ENCODE measurements around the gene MACIR.

The MACIR gene

DNA sequence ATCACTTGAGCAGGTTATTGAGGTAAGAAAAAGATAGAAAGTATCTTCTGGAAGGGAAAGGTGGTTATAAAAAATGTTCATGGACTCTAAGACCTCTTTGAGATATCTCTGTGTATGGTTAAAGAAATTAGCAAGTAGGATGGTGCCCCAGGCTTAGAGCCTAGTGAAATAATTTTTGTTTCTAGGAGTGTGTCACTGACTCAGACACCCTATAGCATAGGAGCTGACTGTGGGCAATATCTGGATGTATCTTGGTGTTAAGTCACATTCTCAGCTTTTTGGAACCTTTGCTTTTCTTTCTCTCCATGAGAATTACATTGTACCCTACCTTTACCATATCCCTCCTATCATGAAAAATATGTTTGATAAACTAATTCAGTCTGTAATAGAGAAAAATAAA, 12.0 kb downstream of the MACIR start:
- Histone ChIP-seq H3K27me3 (ENCODE audit: control insufficient read depth, insufficient read depth, low read length) (no peaks in the 10 kb centered on the region), H3K27ac (ENCODE audit: low read depth, low read length) (no peak overlapping the region), H3K9ac (ENCODE audit: low read depth, low read length) (no peak overlapping the region), H3K4me1 (ENCODE audit: control insufficient read depth, insufficient read depth, low read length) (peaks cover 18% of the 10 kb centered on the region; the same call in 1 of the 2 replicates), H3K4me3 (ENCODE audit: low read depth, low read length) (no peak overlapping the region), H3K36me3 (ENCODE audit: control insufficient read depth, insufficient read depth, low read length) (peaks cover 22% of the 10 kb centered on the region), H3K9me3 (ENCODE audit: control insufficient read depth, insufficient read depth, low read length) (no peaks in the 10 kb centered on the region)

DNA sequence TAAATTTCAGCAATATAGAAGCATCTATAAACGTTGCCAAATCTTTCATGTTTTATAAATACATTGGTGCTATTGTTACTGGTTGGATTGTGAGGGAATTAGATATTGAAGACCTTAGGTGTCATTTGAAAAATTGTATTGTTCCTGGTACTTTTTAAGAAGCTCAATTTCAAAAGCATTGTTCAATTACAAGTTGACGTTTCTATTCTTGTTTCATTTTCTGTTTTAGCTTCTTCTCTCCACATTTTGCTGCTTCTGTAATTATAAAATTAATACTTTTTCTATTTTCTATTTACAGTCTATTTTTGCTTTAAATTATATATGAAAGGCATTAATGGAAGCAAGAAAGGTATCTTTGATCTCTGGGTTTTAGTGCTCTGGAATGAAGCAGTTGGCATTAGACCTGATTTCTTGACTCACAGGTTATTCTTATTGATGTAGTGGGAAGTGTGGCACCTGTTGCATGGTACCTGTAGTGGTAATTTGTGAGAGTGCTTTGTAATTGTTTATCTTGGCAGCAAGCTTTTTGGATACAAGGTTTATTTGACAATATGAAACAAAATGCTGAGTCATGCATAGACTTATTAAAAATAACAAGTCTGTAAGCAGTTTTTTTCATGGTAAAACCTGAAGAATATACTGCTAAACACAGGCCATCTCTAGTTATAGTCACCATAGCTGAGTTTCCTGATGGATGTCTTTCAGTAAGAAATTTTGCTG, 13.2 kb downstream of the MACIR start:
- H3K27ac ChIP-seq (ENCODE audit: low read depth, low read length) = no peak overlapping the region
- H3K27me3 ChIP-seq (ENCODE audit: control insufficient read depth, insufficient read depth, low read length) = no peaks in the 10 kb centered on the region
- H3K4me3 ChIP-seq (ENCODE audit: low read depth, low read length) = no peak overlapping the region
- no peak overlapping the region for H3K9ac ChIP-seq (ENCODE audit: low read depth, low read length)
- no peaks in the 10 kb centered on the region for H3K9me3 ChIP-seq (ENCODE audit: control insufficient read depth, insufficient read depth, low read length)
- peaks cover 28% of the 10 kb centered on the region for H3K36me3 ChIP-seq (ENCODE audit: control insufficient read depth, insufficient read depth, low read length)
- H3K4me1 ChIP-seq (ENCODE audit: control insufficient read depth, insufficient read depth, low read length) = peaks cover 18% of the 10 kb centered on the region; the same call in 1 of the 2 replicates

DNA sequence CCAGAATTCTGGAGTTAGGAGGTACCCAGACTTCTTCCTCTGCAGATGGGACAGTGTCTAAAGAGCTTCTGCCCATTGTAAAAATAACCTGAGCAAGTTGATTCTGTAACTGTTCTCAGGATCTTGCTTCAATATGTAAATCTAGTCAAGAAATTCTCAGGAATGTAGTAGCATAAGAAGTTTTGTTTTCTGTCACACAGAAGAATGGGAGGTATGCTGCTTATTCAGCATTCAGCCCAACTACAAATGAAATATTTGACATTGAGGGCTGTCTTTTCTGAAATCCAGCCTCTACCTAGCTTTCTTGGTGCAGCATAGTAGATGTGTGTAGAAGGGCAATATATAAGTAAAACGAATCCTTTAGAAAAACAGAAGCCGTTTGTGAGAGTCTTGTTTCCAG, 13.8 kb downstream of the MACIR start:
- Histone ChIP-seq H3K4me1 (ENCODE audit: control insufficient read depth, insufficient read depth, low read length) (peaks cover 18% of the 10 kb centered on the region; the same call in 1 of the 2 replicates), H3K9ac (ENCODE audit: low read depth, low read length) (no peak overlapping the region), H3K4me3 (ENCODE audit: low read depth, low read length) (no peak overlapping the region), H3K9me3 (ENCODE audit: control insufficient read depth, insufficient read depth, low read length) (no peaks in the 10 kb centered on the region), H3K36me3 (ENCODE audit: control insufficient read depth, insufficient read depth, low read length) (peaks cover 28% of the 10 kb centered on the region), H3K27me3 (ENCODE audit: control insufficient read depth, insufficient read depth, low read length) (no peaks in the 10 kb centered on the region), H3K27ac (ENCODE audit: low read depth, low read length) (no peak overlapping the region)

DNA sequence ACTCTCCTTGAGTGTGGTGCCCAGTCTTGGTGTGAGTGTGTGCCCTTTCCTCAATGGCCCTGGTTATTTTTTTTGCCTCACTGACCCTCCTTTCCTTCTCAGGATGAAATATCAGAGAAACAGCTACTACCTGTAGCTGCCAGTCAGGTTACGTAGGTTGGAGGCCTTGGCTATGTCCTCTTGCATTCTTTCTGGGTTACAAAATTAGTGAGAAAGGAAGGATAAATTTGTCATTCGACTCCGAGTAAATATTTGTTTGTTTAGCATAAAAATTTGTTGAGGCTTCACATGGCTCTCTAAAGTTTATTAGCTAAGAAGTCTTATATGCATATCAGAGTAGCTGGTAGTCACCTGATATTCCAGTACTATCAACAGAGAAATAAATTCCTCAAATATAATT, 15.4 kb downstream of the MACIR start:
- no peak overlapping the region for H3K9ac ChIP-seq (ENCODE audit: low read depth, low read length)
- peaks cover 24% of the 10 kb centered on the region for H3K36me3 ChIP-seq (ENCODE audit: control insufficient read depth, insufficient read depth, low read length)
- no peaks in the 10 kb centered on the region for H3K9me3 ChIP-seq (ENCODE audit: control insufficient read depth, insufficient read depth, low read length)
- no peak overlapping the region for H3K27ac ChIP-seq (ENCODE audit: low read depth, low read length)
- no peaks in the 10 kb centered on the region for H3K27me3 ChIP-seq (ENCODE audit: control insufficient read depth, insufficient read depth, low read length)
- H3K4me1 ChIP-seq (ENCODE audit: control insufficient read depth, insufficient read depth, low read length) = peaks cover 18% of the 10 kb centered on the region; the same call in 1 of the 2 replicates
- H3K4me3 ChIP-seq (ENCODE audit: low read depth, low read length) = no peak overlapping the region

DNA sequence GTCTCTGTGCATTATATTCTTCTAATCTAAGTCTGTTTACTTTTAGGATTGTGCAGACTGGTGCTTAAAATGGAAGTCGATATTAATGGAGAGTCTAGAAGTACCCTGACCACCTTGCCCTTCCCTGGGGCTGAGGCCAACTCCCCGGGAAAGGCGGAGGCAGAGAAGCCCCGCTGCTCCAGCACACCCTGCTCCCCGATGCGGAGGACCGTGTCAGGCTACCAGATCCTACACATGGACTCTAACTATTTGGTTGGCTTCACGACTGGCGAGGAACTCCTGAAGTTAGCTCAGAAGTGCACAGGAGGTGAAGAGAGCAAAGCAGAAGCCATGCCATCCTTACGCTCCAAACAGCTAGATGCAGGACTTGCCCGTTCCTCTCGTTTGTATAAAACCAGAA, 17.3 kb downstream of the MACIR start:
- H3K27me3 ChIP-seq (ENCODE audit: control insufficient read depth, insufficient read depth, low read length) = no peaks in the 10 kb centered on the region
- no peak overlapping the region for H3K27ac ChIP-seq (ENCODE audit: low read depth, low read length)
- no peak overlapping the region for H3K4me3 ChIP-seq (ENCODE audit: low read depth, low read length)
- no peak overlapping the region for H3K9ac ChIP-seq (ENCODE audit: low read depth, low read length)
- peaks cover 24% of the 10 kb centered on the region for H3K36me3 ChIP-seq (ENCODE audit: control insufficient read depth, insufficient read depth, low read length)
- H3K9me3 ChIP-seq (ENCODE audit: control insufficient read depth, insufficient read depth, low read length) = no peaks in the 10 kb centered on the region
- peaks cover 18% of the 10 kb centered on the region; the same call in 1 of the 2 replicates for H3K4me1 ChIP-seq (ENCODE audit: control insufficient read depth, insufficient read depth, low read length)

DNA sequence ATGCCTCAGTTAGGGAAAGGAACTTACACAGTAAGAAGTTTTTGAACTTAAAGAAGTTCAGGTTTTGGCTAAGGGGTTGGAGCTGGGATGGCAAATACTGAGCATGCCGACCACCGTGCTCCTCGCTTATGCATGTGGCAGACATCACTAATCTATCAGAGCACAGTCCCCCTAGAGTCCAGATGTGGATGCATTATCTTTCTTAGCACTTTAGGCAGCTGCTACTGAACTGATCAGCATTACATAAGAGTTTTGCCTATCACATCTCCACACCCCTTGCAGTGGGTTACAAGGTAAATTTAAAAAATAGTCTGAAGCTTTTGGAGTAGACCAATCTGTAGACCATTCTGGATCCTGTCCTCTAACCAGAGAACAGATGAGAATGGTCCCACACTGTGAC, 22.4 kb downstream of the MACIR start:
- no peaks in the 10 kb centered on the region for H3K4me1 ChIP-seq (ENCODE audit: control insufficient read depth, insufficient read depth, low read length)
- H3K9me3 ChIP-seq (ENCODE audit: control insufficient read depth, insufficient read depth, low read length) = no peaks in the 10 kb centered on the region
- H3K27me3 ChIP-seq (ENCODE audit: control insufficient read depth, insufficient read depth, low read length) = no peaks in the 10 kb centered on the region
- no peak overlapping the region for H3K27ac ChIP-seq (ENCODE audit: low read depth, low read length)
- H3K4me3 ChIP-seq (ENCODE audit: low read depth, low read length) = no peak overlapping the region
- peaks cover 19% of the 10 kb centered on the region for H3K36me3 ChIP-seq (ENCODE audit: control insufficient read depth, insufficient read depth, low read length)
- H3K9ac ChIP-seq (ENCODE audit: low read depth, low read length) = no peak overlapping the region

DNA sequence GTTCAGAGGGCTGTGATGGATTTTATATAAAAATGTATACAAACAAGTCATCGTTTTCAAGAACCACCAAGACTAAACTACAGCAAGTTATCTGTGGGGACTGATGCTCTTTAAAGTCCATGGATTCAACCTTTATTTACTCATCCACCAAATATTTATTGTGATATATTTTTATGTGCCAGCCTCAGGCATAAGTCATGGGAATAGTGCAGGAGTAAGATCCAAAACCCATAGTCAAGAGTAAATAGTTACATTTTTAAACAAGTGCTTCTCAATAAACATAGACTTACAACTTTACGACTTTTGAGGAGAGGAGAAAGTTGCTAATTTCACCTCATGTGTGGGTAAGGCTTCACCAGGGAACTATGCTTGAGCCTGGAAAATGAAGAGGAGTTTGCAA, 24.6 kb downstream of the MACIR start:
- no peak overlapping the region for H3K4me3 ChIP-seq (ENCODE audit: low read depth, low read length)
- no peaks in the 10 kb centered on the region for H3K9me3 ChIP-seq (ENCODE audit: control insufficient read depth, insufficient read depth, low read length)
- no peak overlapping the region for H3K27ac ChIP-seq (ENCODE audit: low read depth, low read length)
- no peaks in the 10 kb centered on the region for H3K4me1 ChIP-seq (ENCODE audit: control insufficient read depth, insufficient read depth, low read length)
- no peak overlapping the region for H3K9ac ChIP-seq (ENCODE audit: low read depth, low read length)
- no peaks in the 10 kb centered on the region; the same call in 1 of the 2 replicates for H3K36me3 ChIP-seq (ENCODE audit: control insufficient read depth, insufficient read depth, low read length)
- H3K27me3 ChIP-seq (ENCODE audit: control insufficient read depth, insufficient read depth, low read length) = no peaks in the 10 kb centered on the region

DNA sequence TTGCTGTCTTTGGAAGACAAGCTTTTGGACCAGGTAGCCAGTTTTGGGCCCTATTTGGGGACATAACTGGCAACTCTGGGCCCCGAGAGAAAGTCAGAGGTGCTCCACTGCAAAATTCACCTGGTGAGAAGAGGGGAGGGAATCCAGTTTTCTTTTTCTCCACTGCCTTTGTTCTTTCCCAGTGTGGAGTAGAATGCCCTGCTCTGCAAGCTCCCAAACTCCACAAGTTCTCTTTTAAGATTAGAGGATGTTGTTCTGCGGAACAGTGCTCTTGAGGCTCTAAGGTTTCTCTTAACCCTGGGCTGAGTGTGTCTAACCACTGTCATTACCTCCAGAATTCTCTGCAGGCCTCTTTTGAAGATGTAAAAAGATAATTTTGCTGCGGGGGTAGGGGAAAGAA, 25.3 kb downstream of the MACIR start:
- H3K9ac ChIP-seq (ENCODE audit: low read depth, low read length) = no peak overlapping the region
- no peak overlapping the region for H3K4me3 ChIP-seq (ENCODE audit: low read depth, low read length)
- H3K4me1 ChIP-seq (ENCODE audit: control insufficient read depth, insufficient read depth, low read length) = no peaks in the 10 kb centered on the region
- H3K27me3 ChIP-seq (ENCODE audit: control insufficient read depth, insufficient read depth, low read length) = no peaks in the 10 kb centered on the region
- H3K27ac ChIP-seq (ENCODE audit: low read depth, low read length) = no peak overlapping the region
- H3K9me3 ChIP-seq (ENCODE audit: control insufficient read depth, insufficient read depth, low read length) = no peaks in the 10 kb centered on the region
- H3K36me3 ChIP-seq (ENCODE audit: control insufficient read depth, insufficient read depth, low read length) = no peaks in the 10 kb centered on the region

DNA sequence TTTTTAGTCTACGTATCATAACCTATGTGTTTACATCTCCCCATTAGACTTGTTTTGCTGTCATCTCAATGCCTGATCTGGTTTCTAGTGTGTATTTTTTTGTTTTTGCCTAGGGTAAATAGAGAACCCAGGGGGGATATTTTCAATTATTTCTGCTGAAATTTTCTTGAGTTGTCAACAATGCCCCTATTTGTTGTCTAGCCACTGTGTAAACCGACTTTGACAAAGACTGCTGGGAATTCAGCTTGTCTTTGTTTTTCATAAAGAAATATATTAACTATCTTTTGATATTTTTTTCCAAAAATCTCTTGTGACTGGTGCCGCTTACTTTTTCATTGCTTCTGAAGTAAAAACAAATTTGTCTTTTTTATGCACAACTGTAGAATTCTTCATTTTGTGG, 28.1 kb downstream of the MACIR start:
- Histone ChIP-seq H3K4me3 (ENCODE audit: low read depth, low read length) (no peak overlapping the region), H3K9me3 (ENCODE audit: control insufficient read depth, insufficient read depth, low read length) (no peaks in the 10 kb centered on the region), H3K36me3 (ENCODE audit: control insufficient read depth, insufficient read depth, low read length) (no peaks in the 10 kb centered on the region), H3K9ac (ENCODE audit: low read depth, low read length) (no peak overlapping the region), H3K4me1 (ENCODE audit: control insufficient read depth, insufficient read depth, low read length) (no peaks in the 10 kb centered on the region), H3K27ac (ENCODE audit: low read depth, low read length) (no peak overlapping the region), H3K27me3 (ENCODE audit: control insufficient read depth, insufficient read depth, low read length) (no peaks in the 10 kb centered on the region)

DNA sequence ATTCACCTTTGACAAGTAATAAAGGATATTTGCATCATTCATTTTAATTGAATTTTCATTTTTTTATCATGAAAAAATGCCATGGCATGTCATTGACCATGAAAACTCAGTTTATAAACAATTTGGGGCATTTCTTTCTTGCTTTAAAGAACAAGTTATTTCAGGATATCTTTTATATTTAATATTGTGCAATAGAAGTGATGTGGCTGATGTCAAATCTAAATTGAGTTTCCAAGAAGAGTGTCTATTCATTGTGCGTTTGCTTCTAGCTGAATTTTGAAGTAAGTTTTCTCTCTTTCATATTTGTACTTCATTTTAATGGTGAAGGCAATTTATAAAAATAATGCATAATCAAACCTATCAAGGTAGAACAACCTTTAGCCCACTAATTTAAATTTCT, 30.5 kb downstream of the MACIR start:
- Histone ChIP-seq H3K9ac (ENCODE audit: low read depth, low read length) (no peak overlapping the region), H3K9me3 (ENCODE audit: control insufficient read depth, insufficient read depth, low read length) (no peaks in the 10 kb centered on the region), H3K36me3 (ENCODE audit: control insufficient read depth, insufficient read depth, low read length) (no peaks in the 10 kb centered on the region), H3K27me3 (ENCODE audit: control insufficient read depth, insufficient read depth, low read length) (no peaks in the 10 kb centered on the region), H3K4me1 (ENCODE audit: control insufficient read depth, insufficient read depth, low read length) (no peaks in the 10 kb centered on the region), H3K4me3 (ENCODE audit: low read depth, low read length) (no peak overlapping the region), H3K27ac (ENCODE audit: low read depth, low read length) (no peak overlapping the region)

DNA sequence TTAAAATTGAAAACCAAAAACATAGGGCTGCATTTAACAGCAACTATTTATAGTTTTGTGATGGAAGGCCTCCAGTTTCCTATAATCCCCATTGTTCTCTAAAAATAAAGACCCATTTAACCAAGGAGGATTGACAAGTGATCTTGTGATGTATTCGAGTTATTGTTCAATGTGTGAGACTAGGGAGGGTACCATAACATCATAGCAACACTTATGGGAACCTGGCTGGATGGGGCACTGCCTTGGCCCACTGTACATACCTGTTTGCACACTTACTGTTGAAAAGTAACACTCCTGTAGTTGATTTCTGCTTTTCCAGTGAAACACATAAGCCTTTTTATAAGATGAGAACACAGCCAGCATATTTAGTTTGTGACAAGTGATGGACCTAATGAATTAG, 32.3 kb downstream of the MACIR start:
- H3K27ac ChIP-seq (ENCODE audit: low read depth, low read length) = no peak overlapping the region
- no peak overlapping the region for H3K9ac ChIP-seq (ENCODE audit: low read depth, low read length)
- H3K27me3 ChIP-seq (ENCODE audit: control insufficient read depth, insufficient read depth, low read length) = no peaks in the 10 kb centered on the region
- H3K9me3 ChIP-seq (ENCODE audit: control insufficient read depth, insufficient read depth, low read length) = no peaks in the 10 kb centered on the region
- no peaks in the 10 kb centered on the region for H3K36me3 ChIP-seq (ENCODE audit: control insufficient read depth, insufficient read depth, low read length)
- H3K4me3 ChIP-seq (ENCODE audit: low read depth, low read length) = no peak overlapping the region
- H3K4me1 ChIP-seq (ENCODE audit: control insufficient read depth, insufficient read depth, low read length) = no peaks in the 10 kb centered on the region
